GM19043 (cell line): ENCODE measurements around the gene DAGLA.
A peak's percentile ranks its signal among the peaks of the same experiment; 100 is the strongest.

Experiments used
- ATAC-seq: cut with Tn5 transposase; IDR thresholded peaks from one replicate; pipeline ENCODE4 v1.9.1; 2021; ENCODE audit warnings: low read depth; ENCODE audit not compliant: unreplicated experiment

Gene DAGLA

GRCh38 chr11:61742391-61742790, 62.2 kb downstream of the DAGLA start:
- no peak for ATAC-seq

- no peak for ATAC-seq
These were observed 63.4 kb downstream of the DAGLA start for GRCh38 chr11:61743486-61744095.

- no peak for ATAC-seq
These were observed 64.0 kb downstream of the DAGLA start for GRCh38 chr11:61744181-61744580.

GRCh38 chr11:61744609-61745156, 64.5 kb downstream of the DAGLA start:
- ATAC-seq, result no peak

- no peak for ATAC-seq
These were observed 65.7 kb downstream of the DAGLA start for GRCh38 chr11:61745781-61746441.

GRCh38 chr11:61746442-61747191, 66.4 kb downstream of the DAGLA start:
- no peak for ATAC-seq

GRCh38 chr11:61747192-61747966, 67.2 kb downstream of the DAGLA start:
- ATAC-seq, result peak; percentile 60

GRCh38 chr11:61747967-61748285, 67.7 kb downstream of the DAGLA start:
- no peak for ATAC-seq

- ATAC-seq, result no peak
These were observed 69.5 kb downstream of the DAGLA start for GRCh38 chr11:61749591-61750217.

GRCh38 chr11:61750631-61751273, 70.6 kb downstream of the DAGLA start:
- ATAC-seq, result no peak

GRCh38 chr11:61751384-61751783, 71.2 kb downstream of the DAGLA start:
- ATAC-seq, result no peak

GRCh38 chr11:61752117-61752924, 72.1 kb downstream of the DAGLA start, which contains the start of gene MYRF:
MYRF (plus strand) TSS chr11:61752636; CDS start chr11:61752745, 109 bp downstream.
- ATAC-seq, result no peak

GRCh38 chr11:61752925-61753521, 72.8 kb downstream of the DAGLA start:
- no peak for ATAC-seq

- ATAC-seq, result no peak
These were observed 73.5 kb downstream of the DAGLA start for GRCh38 chr11:61753672-61754071.

- ATAC-seq, result no peak
These were observed 74.6 kb downstream of the DAGLA start for GRCh38 chr11:61754534-61755482.

- no peak for ATAC-seq
These were observed 75.9 kb downstream of the DAGLA start for GRCh38 chr11:61756147-61756451.

GRCh38 chr11:61756452-61757212, 76.4 kb downstream of the DAGLA start:
- ATAC-seq, result no peak
